ENCODE results near the gene LAMA5. TPM values are rescaled to one million over a fixed set of nuclear protein-coding genes. Genes with fewer than 3 reads are reported as not detected.
A peak's percentile ranks its signal among the peaks of the same experiment; 100 is the strongest.

The LAMA5 gene
- total and polyA plus RNA-seq, 2 donors (not counting 1 experiment from before 2014, with no cell fraction given) = 52.9 to 83.5 TPM

DNA sequence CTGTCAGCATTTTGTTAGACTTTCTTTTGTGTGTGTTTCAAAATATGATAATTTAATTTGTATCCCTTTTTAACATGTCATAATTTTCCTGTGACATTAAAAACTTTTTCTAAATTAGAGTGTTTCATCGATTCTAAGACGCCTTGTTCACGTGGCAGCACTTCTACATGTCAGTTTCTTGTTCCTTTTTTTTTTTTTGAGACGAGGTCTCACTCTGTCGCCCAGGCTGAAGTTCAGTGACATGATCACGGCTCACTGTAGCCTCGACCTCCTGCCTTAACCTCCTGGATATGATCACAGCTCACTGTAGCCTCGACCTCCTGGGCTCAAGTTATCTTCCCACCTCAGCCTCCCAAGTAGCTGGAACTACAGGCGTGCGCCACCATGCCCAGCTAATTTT lies 91.9 kb downstream of the LAMA5 start:
- 26% methylated on average over 7 of the region's 10 CpGs for WGBS (ENCODE audit: insufficient coverage)
- Histone ChIP-seq H3K27ac (ENCODE audit: low read length in 2 of 2) (no peak overlapping the region), H3K9ac (ENCODE audit: low read length) (no peak overlapping the region), H3K79me2 (ENCODE audit: control insufficient read depth, insufficient read depth, low read length) (peaks cover 9% of the 10 kb centered on the region), H3K4me3 (ENCODE audit: control extremely low read depth in 1 of 5, extremely low read depth in 1 of 5, insufficient read depth in 1 of 5, low read depth in 2 of 5, low read length in 4 of 5) (no peak overlapping the region), H3K4me1 (ENCODE audit: control insufficient read depth in 2 of 2, insufficient read depth in 2 of 2, low read length in 2 of 2) (peaks cover 15 to 21% of the 10 kb centered on the region in 2 donors), H3K9me3 (ENCODE audit: control extremely low read depth in 1 of 3, control insufficient read depth in 2 of 3, insufficient read depth in 1 of 3, low read length in 2 of 3) (no peaks in the 10 kb centered on the region), H3K36me3 (replicated peaks in 1 of 2; ENCODE audit: control extremely low read depth in 1 of 2, control insufficient read depth in 1 of 2, extremely low read depth in 1 of 2, insufficient read depth in 2 of 2, low read length in 1 of 2) (peaks cover 2 to 57% of the 10 kb centered on the region in 2 experiments), H3K27me3 (replicated peaks in 1 of 4; ENCODE audit: control extremely low read depth in 1 of 4, control insufficient read depth in 3 of 4, insufficient read depth in 4 of 4, low read length in 3 of 4) (no peaks in the 10 kb centered on the region), H3K4me2 (replicated peaks; ENCODE audit: low read depth, low read length, poor library complexity, severe bottlenecking) (peak overlapping the region; percentile 38), H2AFZ (ENCODE audit: insufficient read depth, low read depth, low read length, poor library complexity, severe bottlenecking) (no peak overlapping the region), H4K20me1 (ENCODE audit: control insufficient read depth, insufficient read depth, low read length, poor library complexity, severe bottlenecking) (peaks cover 26% of the 10 kb centered on the region)
- intact Hi-C loops (cut with micrococcal nuclease) = no loop called here
- H3K27ac Mint-ChIP-seq = peak overlapping the region; percentile 46
- POLR2A ChIA-PET = interaction anchor here (0.6 kb wide), 1 partner anchor 15 kb away, joined by 4 read pairs; no protein-coding TSS in a partner anchor
- ATAC-seq (ENCODE audit: low read depth) (peak; percentile 49), DNase-seq (peak; percentile 53)
- peaks cover 21% of the 10 kb centered on the region for H3K4me1 Mint-ChIP-seq
- CTCF ChIA-PET = no interaction called here
- no peaks in the 10 kb centered on the region for H3K27me3 Mint-ChIP-seq
- peak overlapping the region; percentile 14 for H3K4me3 Mint-ChIP-seq
- TF ChIP-seq, protein P1, sequence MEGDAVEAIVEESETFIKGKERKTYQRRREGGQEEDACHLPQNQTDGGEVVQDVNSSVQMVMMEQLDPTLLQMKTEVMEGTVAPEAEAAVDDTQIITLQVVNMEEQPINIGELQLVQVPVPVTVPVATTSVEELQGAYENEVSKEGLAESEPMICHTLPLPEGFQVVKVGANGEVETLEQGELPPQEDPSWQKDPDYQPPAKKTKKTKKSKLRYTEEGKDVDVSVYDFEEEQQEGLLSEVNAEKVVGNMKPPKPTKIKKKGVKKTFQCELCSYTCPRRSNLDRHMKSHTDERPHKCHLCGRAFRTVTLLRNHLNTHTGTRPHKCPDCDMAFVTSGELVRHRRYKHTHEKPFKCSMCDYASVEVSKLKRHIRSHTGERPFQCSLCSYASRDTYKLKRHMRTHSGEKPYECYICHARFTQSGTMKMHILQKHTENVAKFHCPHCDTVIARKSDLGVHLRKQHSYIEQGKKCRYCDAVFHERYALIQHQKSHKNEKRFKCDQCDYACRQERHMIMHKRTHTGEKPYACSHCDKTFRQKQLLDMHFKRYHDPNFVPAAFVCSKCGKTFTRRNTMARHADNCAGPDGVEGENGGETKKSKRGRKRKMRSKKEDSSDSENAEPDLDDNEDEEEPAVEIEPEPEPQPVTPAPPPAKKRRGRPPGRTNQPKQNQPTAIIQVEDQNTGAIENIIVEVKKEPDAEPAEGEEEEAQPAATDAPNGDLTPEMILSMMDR (IDR thresholded peaks at IDR 0.05) = no peak
- TF ChIP-seq EZH2 (IDR thresholded peaks at IDR 0.05; ENCODE audit: borderline replicate concordance, insufficient read depth, low read depth, low read length, poor library complexity, severe bottlenecking) = no peak
- no peaks in the 10 kb centered on the region for H3K9me3 Mint-ChIP-seq (ENCODE audit: insufficient read depth)

GRCh38 chr20:62274332-62274950 lies 92.7 kb downstream of the LAMA5 start:
- no peaks in the 10 kb centered on the region for H3K9me3 Mint-ChIP-seq (ENCODE audit: insufficient read depth)
- H3K4me1 Mint-ChIP-seq = peaks cover 21% of the 10 kb centered on the region
- peak; percentile 36 for ATAC-seq (ENCODE audit: low read depth)
- CTCF ChIA-PET = interaction anchor here (0.9 kb wide), 1 partner anchor 108 kb away, joined by 3 read pairs; no protein-coding TSS in a partner anchor
- H3K4me2 ChIP-seq (replicated peaks; ENCODE audit: low read depth, low read length, poor library complexity, severe bottlenecking) = peak overlapping the region; percentile 38
- H4K20me1 ChIP-seq (ENCODE audit: control insufficient read depth, insufficient read depth, low read length, poor library complexity, severe bottlenecking) = peaks cover 34% of the 10 kb centered on the region
- no peak overlapping the region for H2AFZ ChIP-seq (ENCODE audit: insufficient read depth, low read depth, low read length, poor library complexity, severe bottlenecking)
- H3K27ac Mint-ChIP-seq = peak overlapping the region; percentile 32
- H3K36me3 ChIP-seq (replicated peaks in 1 of 2; ENCODE audit: control extremely low read depth in 1 of 2, control insufficient read depth in 1 of 2, extremely low read depth in 1 of 2, insufficient read depth in 2 of 2, low read length in 1 of 2) = peaks cover 2 to 55% of the 10 kb centered on the region in 2 experiments
- 79% methylated on average over 10 of the region's 13 CpGs for WGBS (ENCODE audit: insufficient coverage)
- POLR2A ChIA-PET = interaction anchor here (0.6 kb wide), 1 partner anchor 246 kb away, joined by 3 read pairs; no protein-coding TSS in a partner anchor
- no peaks in the 10 kb centered on the region for H3K9me3 ChIP-seq (ENCODE audit: control extremely low read depth in 1 of 3, control insufficient read depth in 2 of 3, insufficient read depth in 1 of 3, low read length in 2 of 3)
- H3K27ac ChIP-seq (ENCODE audit: low read length in 2 of 2) = no peak overlapping the region
- peaks cover 15 to 21% of the 10 kb centered on the region in 2 donors for H3K4me1 ChIP-seq (ENCODE audit: control insufficient read depth in 2 of 2, insufficient read depth in 2 of 2, low read length in 2 of 2)
- peaks cover 16% of the 10 kb centered on the region for H3K79me2 ChIP-seq (ENCODE audit: control insufficient read depth, insufficient read depth, low read length)
- H3K4me3 Mint-ChIP-seq = peak overlapping the region; percentile 33
- peak; percentile 44 for DNase-seq
- TF ChIP-seq EZH2 (IDR thresholded peaks at IDR 0.05; ENCODE audit: borderline replicate concordance, insufficient read depth, low read depth, low read length, poor library complexity, severe bottlenecking) = no peak
- TF ChIP-seq, protein P1 (IDR thresholded peaks at IDR 0.05) = no peak
- intact Hi-C loops (cut with micrococcal nuclease) = no loop called here
- no peaks in the 10 kb centered on the region for H3K27me3 ChIP-seq (replicated peaks in 1 of 4; ENCODE audit: control extremely low read depth in 1 of 4, control insufficient read depth in 3 of 4, insufficient read depth in 4 of 4, low read length in 3 of 4)
- no peak overlapping the region for H3K9ac ChIP-seq (ENCODE audit: low read length)
- no peak overlapping the region for H3K4me3 ChIP-seq (ENCODE audit: control extremely low read depth in 1 of 5, extremely low read depth in 1 of 5, insufficient read depth in 1 of 5, low read depth in 2 of 5, low read length in 4 of 5)
- no peaks in the 10 kb centered on the region for H3K27me3 Mint-ChIP-seq

Data from B cell (primary cell).